K562 (cell line): ENCODE data around the gene VEGFB. TPM values are rescaled to one million over a fixed set of nuclear protein-coding genes. Genes with fewer than 3 reads are reported as not detected.

Experiments used
- ATF1 ChIP-seq, 2 experiments: fragments of 450-650 bp in 1 of 2; IDR thresholded peaks; 2 replicates each; pipeline ENCODE4 v1.6.1; 2016; ENCODE audit warnings: missing compliant biosample characterization in 1 of 2, missing genetic modification characterization in 1 of 2
- CREM ChIP-seq: IDR thresholded peaks from 2 replicates; pipeline ENCODE4 v1.6.1; 2014; ENCODE audit warnings: antibody characterized with exemption, low read depth
- GABPA ChIP-seq: fragments of 200-800 bp; sonication (Bioruptor generic); conservative IDR thresholded peaks from 2 replicates; pipeline ENCODE4 v1.6.1; 2016; ENCODE audit warnings: low read depth, missing genetic modification characterization, missing compliant biosample characterization
- LEF1 ChIP-seq: fragments of 450-650 bp; IDR thresholded peaks from 2 replicates; pipeline ENCODE4 v1.6.1; 2016; ENCODE audit warnings: mild to moderate bottlenecking
- MAZ ChIP-seq, 2 experiments: fragments of 450-650 bp in 1 of 2; sonication (generic) in 1 of 2; formaldehyde crosslinking; IDR thresholded peaks in 1 of 2; conservative IDR thresholded peaks in 1 of 2; 2 replicates each; pipeline versions ENCODE4 v1.4.0 to v1.5.0; 2020; ENCODE audit warnings: mild to moderate bottlenecking in 1 of 2, missing genetic modification reagents in 1 of 2
- MIER1 ChIP-seq: fragments of 450-650 bp; IDR thresholded peaks from 2 replicates; pipeline ENCODE4 v1.6.1; 2016; ENCODE audit warnings: antibody characterized with exemption, mild to moderate bottlenecking, low read depth
- NCOA6 ChIP-seq: fragments of 450-650 bp; IDR thresholded peaks from 2 replicates; pipeline ENCODE4 v1.6.1; 2017; ENCODE audit warnings: mild to moderate bottlenecking
- NR4A1 ChIP-seq, 2 experiments: fragments of 250-450 bp in 1 of 2; fragments of 450-650 bp in 1 of 2; sonication (Bioruptor Pico) in 1 of 2; IDR thresholded peaks; 2 replicates each; pipeline versions ENCODE4 v1.4.0 to v1.6.1; 2016 to 2020; ENCODE audit warnings: mild to moderate bottlenecking in 2 of 2, missing compliant biosample characterization in 1 of 2, missing genetic modification characterization in 1 of 2, moderate library complexity in 1 of 2
- PHB2 ChIP-seq: fragments of 450-650 bp; IDR thresholded peaks from 2 replicates; pipeline ENCODE4 v1.6.1; 2017; ENCODE audit warnings: low read depth
- POLR2A ChIP-seq: fragments of 450-650 bp; conservative IDR thresholded peaks from 2 replicates; pipeline ENCODE4 v1.6.1; 2016
- RBM22 ChIP-seq: fragments of 200-400 bp; formaldehyde crosslinking; IDR thresholded peaks from 2 replicates; pipeline ENCODE4 v1.6.1; 2018; ENCODE audit warnings: low read length, low read depth; ENCODE audit not compliant: poor library complexity, severe bottlenecking
- YY1 ChIP-seq, 3 experiments: IDR thresholded peaks; 2 replicates each; pipeline ENCODE4 v1.6.1; 2011; ENCODE audit warnings: low read length in 2 of 3, mild to moderate bottlenecking in 2 of 3, moderate library complexity in 2 of 3, borderline replicate concordance in 1 of 3, control low read depth in 1 of 3, low read depth in 1 of 3; ENCODE audit not compliant: insufficient read depth in 3 of 3, insufficient replicate concordance in 2 of 3, control insufficient read depth in 1 of 3, insufficient read length in 1 of 3; ENCODE audit errors: extremely low read depth in 1 of 3
- ZFX ChIP-seq: sonication (generic); formaldehyde crosslinking; IDR thresholded peaks from 2 replicates; pipeline ENCODE4 v1.8.0; 2022; ENCODE audit warnings: mild to moderate bottlenecking, missing genetic modification reagents, moderate library complexity
- ZNF253 ChIP-seq: fragments of 250-450 bp; sonication (Bioruptor Pico); conservative IDR thresholded peaks from 2 replicates; pipeline ENCODE4 v1.6.1; 2021; ENCODE audit warnings: mild to moderate bottlenecking
- polyA plus RNA-seq, 8 experiments: library from polyadenylated mRNA; depleted of rRNA in 4 of 8; stranded (reverse) in 5 of 8; unstranded in 3 of 8; fragments of >200 nt; fragmentation: Nextera tagmentation in 2 of 8; fragmentation: Illumina TruSeq in 1 of 8; extraction: Ambion mirVana in 2 of 8; extraction: Trizol in 1 of 8; gene quantifications; 2 replicates each; pipeline versions ENCODE4 v1.2.1 to v1.2.3, GENCODE V29; 2011 to 2014; ENCODE audit warnings: inconsistent platforms in 1 of 8, missing spikeins in 1 of 8
- total RNA-seq, 7 experiments: library from RNA; depleted of rRNA in 6 of 7; stranded (reverse); fragments of >200 nt in 6 of 7; fragmentation: Illumina TruSeq in 2 of 7; extraction: Trizol in 2 of 7; gene quantifications; 2 replicates each; pipeline versions ENCODE4 v1.2.1 to v1.2.3, GENCODE V29; 2011 to 2021; ENCODE audit warnings: low replicate concordance in 1 of 7
- TF ChIP-seq, protein P1 (sequence below): fragments of 450-650 bp; formaldehyde crosslinking; IDR thresholded peaks from 2 replicates; pipeline ENCODE4 v1.4.0; 2020; ENCODE audit warnings: mild to moderate bottlenecking, moderate library complexity
- TF ChIP-seq, protein P2 (sequence below): sonication (generic); formaldehyde crosslinking; IDR thresholded peaks from 2 replicates; pipeline ENCODE4 v1.8.0; 2023; ENCODE audit warnings: mild to moderate bottlenecking, missing genetic modification reagents
- TF ChIP-seq, protein P3 (sequence below): fragments of 450-650 bp; IDR thresholded peaks from 2 replicates; pipeline ENCODE4 v1.6.1; 2018; ENCODE audit not compliant: partially characterized antibody

Gene VEGFB
- total and polyA plus RNA-seq, 9 of the 15 experiments (the other 6 are each of a cell fraction or from before 2014, with no cell fraction given): 11.0 to 83.4 (median 25.7) TPM

DNA sequence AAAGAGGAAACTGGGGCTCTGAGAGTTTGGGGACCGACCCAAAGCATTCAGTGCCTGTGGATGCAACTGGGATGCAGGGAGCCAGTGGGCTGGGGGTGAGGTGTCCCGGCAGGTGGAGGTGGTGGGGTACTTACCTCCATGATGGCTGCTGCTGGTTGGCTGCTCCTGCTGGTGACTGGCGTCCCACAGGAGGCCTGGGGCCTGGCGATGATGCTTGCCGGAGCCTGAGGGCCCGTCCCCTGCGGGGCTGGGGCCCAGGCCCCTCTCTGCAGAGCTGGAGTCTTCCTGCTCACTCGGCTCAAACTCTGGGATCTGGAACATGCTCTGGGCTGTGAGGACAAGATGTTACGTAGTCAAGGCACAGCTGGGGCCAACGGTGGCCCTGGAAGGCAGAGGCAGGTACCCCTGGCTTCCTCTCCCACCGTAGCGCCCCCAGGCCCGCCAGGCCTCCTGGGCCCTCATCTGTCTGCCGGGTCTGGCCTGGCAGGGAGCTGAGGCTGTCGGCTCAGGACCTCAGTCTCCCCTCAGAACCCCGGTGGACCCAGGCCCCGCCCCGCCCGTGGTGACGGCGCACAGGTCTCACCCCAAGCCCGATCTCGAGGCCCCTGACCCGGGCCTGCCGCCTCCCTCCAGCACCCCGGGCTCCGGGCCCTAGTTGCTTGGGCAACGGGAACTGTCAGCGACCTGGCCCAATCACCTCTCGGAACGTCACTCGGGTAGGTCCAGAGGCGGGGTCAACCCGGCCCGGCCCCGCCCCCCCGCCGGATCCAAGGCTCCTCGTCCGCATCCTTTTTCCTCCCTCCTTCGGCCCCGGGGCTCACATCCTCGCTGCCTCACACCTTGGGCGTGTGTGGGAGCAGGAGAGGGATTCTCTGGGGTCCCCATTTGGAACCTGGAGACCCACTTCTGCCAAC lies 49.9 kb downstream of the VEGFB start, which contains the start of gene BAD (continued):
- no peak for TF ChIP-seq GABPA (tag)
- TF ChIP-seq, protein P1, sequence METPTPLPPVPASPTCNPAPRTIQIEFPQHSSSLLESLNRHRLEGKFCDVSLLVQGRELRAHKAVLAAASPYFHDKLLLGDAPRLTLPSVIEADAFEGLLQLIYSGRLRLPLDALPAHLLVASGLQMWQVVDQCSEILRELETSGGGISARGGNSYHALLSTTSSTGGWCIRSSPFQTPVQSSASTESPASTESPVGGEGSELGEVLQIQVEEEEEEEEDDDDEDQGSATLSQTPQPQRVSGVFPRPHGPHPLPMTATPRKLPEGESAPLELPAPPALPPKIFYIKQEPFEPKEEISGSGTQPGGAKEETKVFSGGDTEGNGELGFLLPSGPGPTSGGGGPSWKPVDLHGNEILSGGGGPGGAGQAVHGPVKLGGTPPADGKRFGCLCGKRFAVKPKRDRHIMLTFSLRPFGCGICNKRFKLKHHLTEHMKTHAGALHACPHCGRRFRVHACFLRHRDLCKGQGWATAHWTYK (CRISPR knock-in tag): 0 out of 2 replicates have a peak, but pooled peaks have one; percentile 34
- peak; percentile 78 for TF ChIP-seq POLR2A
- TF ChIP-seq, protein P2, sequence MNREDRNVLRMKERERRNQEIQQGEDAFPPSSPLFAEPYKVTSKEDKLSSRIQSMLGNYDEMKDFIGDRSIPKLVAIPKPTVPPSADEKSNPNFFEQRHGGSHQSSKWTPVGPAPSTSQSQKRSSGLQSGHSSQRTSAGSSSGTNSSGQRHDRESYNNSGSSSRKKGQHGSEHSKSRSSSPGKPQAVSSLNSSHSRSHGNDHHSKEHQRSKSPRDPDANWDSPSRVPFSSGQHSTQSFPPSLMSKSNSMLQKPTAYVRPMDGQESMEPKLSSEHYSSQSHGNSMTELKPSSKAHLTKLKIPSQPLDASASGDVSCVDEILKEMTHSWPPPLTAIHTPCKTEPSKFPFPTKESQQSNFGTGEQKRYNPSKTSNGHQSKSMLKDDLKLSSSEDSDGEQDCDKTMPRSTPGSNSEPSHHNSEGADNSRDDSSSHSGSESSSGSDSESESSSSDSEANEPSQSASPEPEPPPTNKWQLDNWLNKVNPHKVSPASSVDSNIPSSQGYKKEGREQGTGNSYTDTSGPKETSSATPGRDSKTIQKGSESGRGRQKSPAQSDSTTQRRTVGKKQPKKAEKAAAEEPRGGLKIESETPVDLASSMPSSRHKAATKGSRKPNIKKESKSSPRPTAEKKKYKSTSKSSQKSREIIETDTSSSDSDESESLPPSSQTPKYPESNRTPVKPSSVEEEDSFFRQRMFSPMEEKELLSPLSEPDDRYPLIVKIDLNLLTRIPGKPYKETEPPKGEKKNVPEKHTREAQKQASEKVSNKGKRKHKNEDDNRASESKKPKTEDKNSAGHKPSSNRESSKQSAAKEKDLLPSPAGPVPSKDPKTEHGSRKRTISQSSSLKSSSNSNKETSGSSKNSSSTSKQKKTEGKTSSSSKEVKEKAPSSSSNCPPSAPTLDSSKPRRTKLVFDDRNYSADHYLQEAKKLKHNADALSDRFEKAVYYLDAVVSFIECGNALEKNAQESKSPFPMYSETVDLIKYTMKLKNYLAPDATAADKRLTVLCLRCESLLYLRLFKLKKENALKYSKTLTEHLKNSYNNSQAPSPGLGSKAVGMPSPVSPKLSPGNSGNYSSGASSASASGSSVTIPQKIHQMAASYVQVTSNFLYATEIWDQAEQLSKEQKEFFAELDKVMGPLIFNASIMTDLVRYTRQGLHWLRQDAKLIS (CRISPR knock-in tag): 0 out of 2 replicates have a peak, but pooled peaks have one; percentile 42
- TF ChIP-seq CREM: peak; percentile 93
- TF ChIP-seq ZFX: peak; percentile 84
- TF ChIP-seq, protein P3, sequence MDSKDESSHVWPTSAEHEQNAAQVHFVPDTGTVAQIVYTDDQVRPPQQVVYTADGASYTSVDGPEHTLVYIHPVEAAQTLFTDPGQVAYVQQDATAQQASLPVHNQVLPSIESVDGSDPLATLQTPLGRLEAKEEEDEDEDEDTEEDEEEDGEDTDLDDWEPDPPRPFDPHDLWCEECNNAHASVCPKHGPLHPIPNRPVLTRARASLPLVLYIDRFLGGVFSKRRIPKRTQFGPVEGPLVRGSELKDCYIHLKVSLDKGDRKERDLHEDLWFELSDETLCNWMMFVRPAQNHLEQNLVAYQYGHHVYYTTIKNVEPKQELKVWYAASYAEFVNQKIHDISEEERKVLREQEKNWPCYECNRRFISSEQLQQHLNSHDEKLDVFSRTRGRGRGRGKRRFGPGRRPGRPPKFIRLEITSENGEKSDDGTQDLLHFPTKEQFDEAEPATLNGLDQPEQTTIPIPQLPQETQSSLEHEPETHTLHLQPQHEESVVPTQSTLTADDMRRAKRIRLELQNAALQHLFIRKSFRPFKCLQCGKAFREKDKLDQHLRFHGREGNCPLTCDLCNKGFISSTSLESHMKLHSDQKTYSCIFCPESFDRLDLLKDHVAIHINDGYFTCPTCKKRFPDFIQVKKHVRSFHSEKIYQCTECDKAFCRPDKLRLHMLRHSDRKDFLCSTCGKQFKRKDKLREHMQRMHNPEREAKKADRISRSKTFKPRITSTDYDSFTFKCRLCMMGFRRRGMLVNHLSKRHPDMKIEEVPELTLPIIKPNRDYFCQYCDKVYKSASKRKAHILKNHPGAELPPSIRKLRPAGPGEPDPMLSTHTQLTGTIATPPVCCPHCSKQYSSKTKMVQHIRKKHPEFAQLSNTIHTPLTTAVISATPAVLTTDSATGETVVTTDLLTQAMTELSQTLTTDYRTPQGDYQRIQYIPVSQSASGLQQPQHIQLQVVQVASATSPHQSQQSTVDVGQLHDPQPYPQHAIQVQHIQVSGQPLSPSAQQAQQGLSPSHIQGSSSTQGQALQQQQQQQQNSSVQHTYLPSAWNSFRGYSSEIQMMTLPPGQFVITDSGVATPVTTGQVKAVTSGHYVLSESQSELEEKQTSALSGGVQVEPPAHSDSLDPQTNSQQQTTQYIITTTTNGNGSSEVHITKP: peak; percentile 61
- no peak for TF ChIP-seq ZNF253 (CRISPR knock-in tag)
- TF ChIP-seq MIER1: no peak
- no peak for TF ChIP-seq ATF1 (CRISPR knock-in tag; IDR thresholded peaks at IDR 0.05)
- peak; percentile 96 for TF ChIP-seq ATF1 (tag; IDR thresholded peaks at IDR 0.05)
- peak; percentile 51 to 58; a peak in 3 of 4 replicates for TF ChIP-seq MAZ (CRISPR knock-in tag; conservative IDR thresholded peaks at IDR 0.05 in 1 of 2, IDR thresholded peaks at IDR 0.05 in 1 of 2)
- TF ChIP-seq NCOA6: no peak
- no peak for TF ChIP-seq PHB2
- TF ChIP-seq NR4A1 (CRISPR knock-in tag; IDR thresholded peaks at IDR 0.05): no peak
- no peak for TF ChIP-seq NR4A1 (tag; IDR thresholded peaks at IDR 0.05)
- TF ChIP-seq LEF1: no peak
- TF ChIP-seq RBM22: peak; percentile 93
- TF ChIP-seq YY1 (IDR thresholded peaks at IDR 0.05; ENCODE audit: borderline replicate concordance in 1 of 3, control insufficient read depth in 1 of 3, extremely low read depth in 1 of 3, insufficient read depth in 3 of 3, insufficient read length in 1 of 3, insufficient replicate concordance in 2 of 3, low read depth in 1 of 3, low read length in 2 of 3): peak in 1 of 3 experiments; percentile 21
